GM12878 (cell line): Measurements from ENCODE around the gene ADAMTS2. TPM values are rescaled to one million over a fixed set of nuclear protein-coding genes. Genes with fewer than 3 reads are reported as not detected.

ENCODE experiments used
- ATAC-seq: fragments of 200-7000 bp; cut with Tn5 transposase; 3 replicates; pipeline ENCODE4 v1.9.1; 2020; ENCODE audit warnings: mild to moderate bottlenecking, moderate library complexity
- BruUV-seq: library from RNA; stranded (reverse); fragments of 400-500 nt; replicated peaks from 2 replicates; lab custom pipeline; 2021; lab: Mats Ljungman, UMichigan
- CTCF ChIA-PET: fragments of 300-600 bp; sonication (Branson Sonifier 250); formaldehyde crosslinking; extraction: SDS; loops from one replicate; lab custom pipeline; 2021; ENCODE audit warnings: inconsistent platforms; lab: Yijun Ruan, JAX
- POLR2A ChIA-PET: fragments of 350-600 bp; formaldehyde crosslinking; extraction: SDS; loops from one replicate; lab custom pipeline; 2021; ENCODE audit warnings: inconsistent platforms; lab: Charles Lee
- RAD21 ChIA-PET: fragments of 300-600 bp; sonication (Branson Sonifier 250); formaldehyde crosslinking; loops from one replicate; lab custom pipeline; 2023; ENCODE audit warnings: antibody characterized with exemption; ENCODE audit not compliant: unreplicated experiment; lab: Charles Lee
- SMC1A ChIA-PET: fragments of 300-600 bp; sonication (Branson Sonifier 250); formaldehyde crosslinking; loops from one replicate; lab custom pipeline; 2023; ENCODE audit not compliant: unreplicated experiment, uncharacterized antibody; lab: Charles Lee
- DNase-seq: peaks from one replicate; pipeline ENCODE4 v3.0.0-alpha.2; 2011; ENCODE audit warnings: low read depth, low spot score
- FAIRE-seq: peaks from 3 replicates; lab custom pipeline; 2011; peaks lifted over from hg19 to GRCh38; lab: Jason Lieb, UNC
- H2AFZ ChIP-seq: 2 replicates; pipeline ENCODE4 v1.6.0; 2011; ENCODE audit warnings: low read depth, low read length, control low read depth; ENCODE audit not compliant: control insufficient read depth
- H3K27ac ChIP-seq: 2 replicates; pipeline ENCODE4 v1.5.1; 2011; ENCODE audit warnings: control low read depth; ENCODE audit not compliant: control insufficient read depth, insufficient read depth
- H3K27me3 ChIP-seq, 2 experiments: replicated peaks in 1 of 2; 2 replicates each; pipeline versions ENCODE4 v1.6.0 to v1.6.1; 2011; ENCODE audit warnings: low read length in 1 of 2; ENCODE audit not compliant: control insufficient read depth in 2 of 2, insufficient read depth in 2 of 2
- H3K36me3 ChIP-seq, 2 experiments: 2 replicates each; pipeline ENCODE4 v1.5.1; 2011; ENCODE audit warnings: low read length in 1 of 2; ENCODE audit not compliant: control insufficient read depth in 2 of 2, insufficient read depth in 2 of 2
- H3K4me1 ChIP-seq: 2 replicates; pipeline ENCODE4 v1.6.1; 2011; ENCODE audit warnings: mild to moderate bottlenecking, low read length, moderate library complexity, mixed read lengths; ENCODE audit not compliant: control insufficient read depth, insufficient read depth
- H3K4me2 ChIP-seq: 2 replicates; pipeline ENCODE4 v1.6.0; 2011; ENCODE audit warnings: control low read depth; ENCODE audit not compliant: control insufficient read depth, insufficient read depth
- H3K4me3 ChIP-seq: fragments of 200-600 bp; sonication (generic); 2 replicates; pipeline ENCODE4 v1.5.1; 2016
- H3K79me2 ChIP-seq: 2 replicates; pipeline ENCODE4 v1.6.0; 2011; ENCODE audit warnings: low read length; ENCODE audit not compliant: control insufficient read depth, insufficient read depth
- H3K9ac ChIP-seq: 2 replicates; pipeline ENCODE4 v1.8.0; 2011; ENCODE audit warnings: low read length, control low read depth, mixed read lengths; ENCODE audit not compliant: control insufficient read depth, insufficient read depth
- H3K9me3 ChIP-seq: replicated peaks from 3 replicates; pipeline ENCODE4 v1.5.1; 2011; ENCODE audit warnings: mild to moderate bottlenecking, low read length; ENCODE audit not compliant: control insufficient read depth, insufficient read depth
- H4K20me1 ChIP-seq: 2 replicates; pipeline ENCODE4 v1.6.0; 2011; ENCODE audit not compliant: control insufficient read depth, insufficient read depth
- ETV6 ChIP-seq, 2 experiments: fragments of 450-650 bp in 1 of 2; IDR thresholded peaks in 1 of 2; conservative IDR thresholded peaks in 1 of 2; 2 replicates each; pipeline ENCODE4 v1.6.1; 2014; ENCODE audit warnings: antibody characterized with exemption in 1 of 2, borderline replicate concordance in 1 of 2, low read depth in 1 of 2, mild to moderate bottlenecking in 1 of 2, moderate library complexity in 1 of 2
- KAT2A ChIP-seq: conservative IDR thresholded peaks from 2 replicates; pipeline ENCODE4 v1.6.1; 2011; ENCODE audit warnings: low read depth, low read length; ENCODE audit not compliant: control insufficient read depth
- KLF5 ChIP-seq: fragments of 450-650 bp; IDR thresholded peaks from 2 replicates; pipeline ENCODE4 v1.6.1; 2014; ENCODE audit warnings: mild to moderate bottlenecking; ENCODE audit not compliant: partially characterized antibody
- MEF2B ChIP-seq: fragments of 450-650 bp; IDR thresholded peaks from 2 replicates; pipeline ENCODE4 v1.6.1; 2018; ENCODE audit warnings: mild to moderate bottlenecking, moderate library complexity; ENCODE audit not compliant: partially characterized antibody, poor library complexity, severe bottlenecking
- NFIC ChIP-seq: IDR thresholded peaks from 2 replicates; pipeline ENCODE4 v1.6.1; 2012; ENCODE audit warnings: low read depth, mild to moderate bottlenecking, inconsistent platforms, low read length, moderate library complexity
- SIN3A ChIP-seq: IDR thresholded peaks from 2 replicates; pipeline ENCODE4 v1.6.1; 2012; ENCODE audit warnings: low read depth, low read length, improper control_type of control experiment
- ZNF384 ChIP-seq: IDR thresholded peaks from 2 replicates; pipeline ENCODE4 v1.6.1; 2012; ENCODE audit warnings: low read depth, mild to moderate bottlenecking, low read length, improper control_type of control experiment, borderline replicate concordance
- WGBS: methylation state at CpG from one replicate; pipeline ENCODE4 v1.1.6; 2016; ENCODE audit warnings: low lambda C conversion rate; ENCODE audit not compliant: insufficient replicate concordance, insufficient coverage; ENCODE audit errors: missing lambda C conversion rate; 5-methylcytosine and 5-hydroxymethylcytosine counted together
- in situ Hi-C: fragments of 300-500 bp; cut with MboI; formaldehyde crosslinking; loops from 9 replicates; pipeline ENCODE4 v1.14.3; 2018; ENCODE audit warnings: mixed read lengths
- intact Hi-C: fragments of 100-400 bp; cut with micrococcal nuclease; formaldehyde crosslinking; loops from one replicate; pipeline ENCODE4 v1.14.2; 2022; ENCODE audit not compliant: unreplicated experiment
- polyA plus RNA-seq, 11 experiments: library from polyadenylated mRNA; depleted of rRNA in 4 of 11; unstranded in 6 of 11; stranded (reverse) in 5 of 11; fragments of >200 nt; fragmentation: Nextera tagmentation in 4 of 11; fragmentation: Illumina TruSeq in 1 of 11; extraction: Ambion mirVana in 4 of 11; extraction: Trizol in 1 of 11; gene quantifications; 1 replicate in 1 of 11; 2 replicates in 10 of 11; pipeline versions ENCODE4 v1.2.1 to v1.2.3, GENCODE V29; 2011 to 2016; ENCODE audit warnings: inconsistent platforms in 2 of 11, missing spikeins in 2 of 11, low read depth in 1 of 11
- total RNA-seq, 4 experiments: library from RNA; depleted of rRNA in 3 of 4; stranded (reverse); fragments of >200 nt in 3 of 4; fragmentation: Illumina TruSeq in 1 of 4; extraction: Trizol in 1 of 4; gene quantifications; 2 replicates each; pipeline versions ENCODE4 v1.2.1 to v1.2.3, GENCODE V29; 2013 to 2021
- TF ChIP-seq, protein P1 (sequence below): IDR thresholded peaks from 2 replicates; pipeline ENCODE4 v1.6.1; 2012; ENCODE audit warnings: low read length, inconsistent platforms
- TF ChIP-seq, protein P2 (sequence below): fragments of 450-650 bp; formaldehyde crosslinking; IDR thresholded peaks from 2 replicates; pipeline ENCODE4 v1.4.0; 2022; ENCODE audit warnings: mild to moderate bottlenecking, moderate library complexity
- TF ChIP-seq, protein P3 (sequence below): fragments of 450-650 bp; IDR thresholded peaks from 2 replicates; pipeline ENCODE4 v1.6.1; 2016; ENCODE audit warnings: mild to moderate bottlenecking

Gene ADAMTS2
- total and polyA plus RNA-seq, 10 of the 15 experiments (the other 5 are each of a cell fraction or from before 2014, with no cell fraction given), result 0.03 to 0.05 TPM; not detected in 8

DNA sequence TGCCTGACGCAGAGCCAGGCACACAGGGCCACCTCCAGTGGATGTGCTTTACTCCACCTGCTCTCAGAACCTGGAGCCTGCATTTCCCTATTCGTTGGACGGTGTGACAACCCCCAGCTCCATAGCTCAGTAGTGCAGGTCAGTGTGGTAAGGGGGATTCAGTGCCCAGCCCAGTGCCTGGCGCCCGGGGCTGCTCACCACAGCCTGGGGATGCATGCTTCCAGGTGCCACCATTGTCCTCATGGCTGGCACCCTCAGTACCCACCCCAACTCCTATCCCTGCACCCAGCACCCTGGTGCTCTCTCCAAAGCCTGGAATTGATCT, 32.8 kb upstream of the ADAMTS2 start:
- intact Hi-C loops (no loop called here), in situ Hi-C loops (no loop called here)
- ATAC-seq, result no peak
- H3K9ac ChIP-seq, result no peak overlapping the region
- no peaks in the 10 kb centered on the region for H3K36me3 ChIP-seq
- H3K4me3 ChIP-seq, result no peak overlapping the region
- RAD21 ChIA-PET, result no interaction called here
- H3K27ac ChIP-seq, result no peak overlapping the region
- H3K4me2 ChIP-seq, result no peak overlapping the region
- POLR2A ChIA-PET, result no interaction called here
- TF ChIP-seq KLF5 (no peak), KAT2A (no peak)
- SMC1A ChIA-PET, result no interaction called here
- no peak for DNase-seq
- no peak overlapping the region for H2AFZ ChIP-seq
- WGBS, result 20% methylated on average over 5 of the region's 5 CpGs
- no peaks in the 10 kb centered on the region for H3K4me1 ChIP-seq
- no peaks in the 10 kb centered on the region for H4K20me1 ChIP-seq
- no TSS peak for BruUV-seq
- CTCF ChIA-PET, result interaction anchor here (0.5 kb wide), 1 partner anchor 18 kb away, joined by 3 read pairs; no protein-coding TSS in a partner anchor
- no peak for FAIRE-seq
- no peaks in the 10 kb centered on the region; the same call in 2 of the 3 replicates for H3K9me3 ChIP-seq
- H3K79me2 ChIP-seq, result no peaks in the 10 kb centered on the region
- no peaks in the 10 kb centered on the region for H3K27me3 ChIP-seq

DNA sequence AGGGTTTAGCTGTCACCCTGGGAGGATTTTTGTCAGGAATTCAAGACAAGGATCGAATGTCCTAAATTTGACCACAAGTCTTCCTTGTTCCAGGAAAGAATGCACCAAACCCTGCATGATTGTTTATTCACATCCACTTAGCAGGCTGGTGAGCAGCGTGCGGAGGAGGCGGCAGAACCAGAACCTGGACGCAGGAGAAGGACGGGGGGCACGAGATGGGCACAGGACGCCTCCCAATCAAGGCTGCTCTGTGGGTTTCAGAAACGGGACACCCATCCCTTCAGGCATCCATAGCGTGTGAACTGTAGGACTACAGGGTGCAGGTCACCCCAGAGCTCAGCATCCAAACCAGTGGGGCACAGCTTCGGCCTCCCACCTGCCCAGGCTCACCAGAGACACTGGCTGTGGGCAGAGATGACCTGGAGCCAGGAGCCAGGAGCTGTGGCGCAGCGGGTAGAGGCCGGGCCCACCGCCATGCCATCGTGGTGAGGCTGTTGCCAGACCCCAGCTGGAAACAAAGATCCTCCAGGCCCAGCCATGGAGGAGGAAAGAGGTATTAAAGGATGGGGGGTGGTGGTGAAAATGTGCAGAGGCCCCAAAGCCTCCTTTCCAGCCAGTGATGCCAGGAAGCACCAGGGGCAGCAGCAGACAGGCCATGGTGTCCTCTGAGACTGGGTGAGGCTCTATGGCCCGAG, 32.3 kb upstream of the ADAMTS2 start:
- no peak for FAIRE-seq
- DNase-seq, result no peak
- Histone ChIP-seq H3K9ac (no peak overlapping the region), H2AFZ (no peak overlapping the region), H3K27me3 (no peaks in the 10 kb centered on the region), H3K9me3 (no peaks in the 10 kb centered on the region; the same call in 2 of the 3 replicates), H4K20me1 (no peaks in the 10 kb centered on the region), H3K4me2 (no peak overlapping the region), H3K27ac (no peak overlapping the region), H3K36me3 (no peaks in the 10 kb centered on the region), H3K79me2 (no peaks in the 10 kb centered on the region), H3K4me1 (no peaks in the 10 kb centered on the region), H3K4me3 (no peak overlapping the region)
- no TSS peak for BruUV-seq
- intact Hi-C loops (no loop called here), in situ Hi-C loops (no loop called here)
- ATAC-seq, result no peak
- POLR2A ChIA-PET, result no interaction called here
- RAD21 ChIA-PET, result no interaction called here
- 47% methylated on average over 17 of the region's 17 CpGs for WGBS
- SMC1A ChIA-PET, result no interaction called here
- CTCF ChIA-PET, result interaction anchor here (0.5 kb wide), 1 partner anchor 17 kb away, joined by 3 read pairs; no protein-coding TSS in a partner anchor
- TF ChIP-seq NFIC (no peak), MEF2B (no peak), SIN3A (no peak), ZNF384 (no peak), ETV6 (conservative IDR thresholded peaks at IDR 0.05 in 1 of 2, IDR thresholded peaks at IDR 0.05 in 1 of 2; ENCODE audit: borderline replicate concordance in 1 of 2, low read depth in 1 of 2) (no peak)
- TF ChIP-seq, protein P1, sequence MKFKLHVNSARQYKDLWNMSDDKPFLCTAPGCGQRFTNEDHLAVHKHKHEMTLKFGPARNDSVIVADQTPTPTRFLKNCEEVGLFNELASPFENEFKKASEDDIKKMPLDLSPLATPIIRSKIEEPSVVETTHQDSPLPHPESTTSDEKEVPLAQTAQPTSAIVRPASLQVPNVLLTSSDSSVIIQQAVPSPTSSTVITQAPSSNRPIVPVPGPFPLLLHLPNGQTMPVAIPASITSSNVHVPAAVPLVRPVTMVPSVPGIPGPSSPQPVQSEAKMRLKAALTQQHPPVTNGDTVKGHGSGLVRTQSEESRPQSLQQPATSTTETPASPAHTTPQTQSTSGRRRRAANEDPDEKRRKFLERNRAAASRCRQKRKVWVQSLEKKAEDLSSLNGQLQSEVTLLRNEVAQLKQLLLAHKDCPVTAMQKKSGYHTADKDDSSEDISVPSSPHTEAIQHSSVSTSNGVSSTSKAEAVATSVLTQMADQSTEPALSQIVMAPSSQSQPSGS, result no peak
- TF ChIP-seq, protein P2, sequence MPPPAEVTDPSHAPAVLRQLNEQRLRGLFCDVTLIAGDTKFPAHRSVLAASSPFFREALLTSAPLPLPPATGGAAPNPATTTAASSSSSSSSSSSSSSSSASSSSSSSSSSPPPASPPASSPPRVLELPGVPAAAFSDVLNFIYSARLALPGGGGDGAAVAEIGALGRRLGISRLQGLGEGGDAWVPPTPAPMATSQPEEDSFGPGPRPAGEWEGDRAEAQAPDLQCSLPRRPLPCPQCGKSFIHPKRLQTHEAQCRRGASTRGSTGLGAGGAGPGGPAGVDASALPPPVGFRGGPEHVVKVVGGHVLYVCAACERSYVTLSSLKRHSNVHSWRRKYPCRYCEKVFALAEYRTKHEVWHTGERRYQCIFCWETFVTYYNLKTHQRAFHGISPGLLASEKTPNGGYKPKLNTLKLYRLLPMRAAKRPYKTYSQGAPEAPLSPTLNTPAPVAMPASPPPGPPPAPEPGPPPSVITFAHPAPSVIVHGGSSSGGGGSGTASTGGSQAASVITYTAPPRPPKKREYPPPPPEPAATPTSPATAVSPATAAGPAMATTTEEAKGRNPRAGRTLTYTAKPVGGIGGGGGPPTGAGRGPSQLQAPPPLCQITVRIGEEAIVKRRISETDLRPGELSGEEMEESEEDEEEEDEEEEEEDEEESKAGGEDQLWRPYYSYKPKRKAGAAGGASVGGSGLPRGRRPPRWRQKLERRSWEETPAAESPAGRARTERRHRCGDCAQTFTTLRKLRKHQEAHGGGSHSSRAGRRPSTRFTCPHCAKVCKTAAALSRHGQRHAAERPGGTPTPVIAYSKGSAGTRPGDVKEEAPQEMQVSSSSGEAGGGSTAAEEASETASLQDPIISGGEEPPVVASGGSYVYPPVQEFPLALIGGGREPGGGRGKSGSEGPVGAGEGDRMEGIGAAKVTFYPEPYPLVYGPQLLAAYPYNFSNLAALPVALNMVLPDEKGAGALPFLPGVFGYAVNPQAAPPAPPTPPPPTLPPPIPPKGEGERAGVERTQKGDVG, result no peak
- TF ChIP-seq, protein P3, sequence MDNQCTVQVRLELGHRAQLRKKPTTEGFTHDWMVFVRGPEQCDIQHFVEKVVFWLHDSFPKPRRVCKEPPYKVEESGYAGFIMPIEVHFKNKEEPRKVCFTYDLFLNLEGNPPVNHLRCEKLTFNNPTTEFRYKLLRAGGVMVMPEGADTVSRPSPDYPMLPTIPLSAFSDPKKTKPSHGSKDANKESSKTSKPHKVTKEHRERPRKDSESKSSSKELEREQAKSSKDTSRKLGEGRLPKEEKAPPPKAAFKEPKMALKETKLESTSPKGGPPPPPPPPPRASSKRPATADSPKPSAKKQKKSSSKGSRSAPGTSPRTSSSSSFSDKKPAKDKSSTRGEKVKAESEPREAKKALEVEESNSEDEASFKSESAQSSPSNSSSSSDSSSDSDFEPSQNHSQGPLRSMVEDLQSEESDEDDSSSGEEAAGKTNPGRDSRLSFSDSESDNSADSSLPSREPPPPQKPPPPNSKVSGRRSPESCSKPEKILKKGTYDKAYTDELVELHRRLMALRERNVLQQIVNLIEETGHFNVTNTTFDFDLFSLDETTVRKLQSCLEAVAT, result no peak
